AG20443 (cell line): ENCODE measurements around the gene MTTP.

Experiments
- DNase-seq: peaks from one replicate; pipeline ENCODE4 v3.0.0; 2012; ENCODE audit warnings: low spot score, mixed read lengths

Gene MTTP

GRCh38 chr4:99642725-99643489 is 68.3 kb downstream of the MTTP start:
- DNase-seq, result no peak

- DNase-seq, result no peak
Observed at GRCh38 chr4:99644453-99644852, 69.8 kb downstream of the MTTP start.

- no peak for DNase-seq
Observed at GRCh38 chr4:99645036-99645435, 70.4 kb downstream of the MTTP start.

- DNase-seq, result no peak
Observed at GRCh38 chr4:99645638-99646037, 71.0 kb downstream of the MTTP start.

GRCh38 chr4:99647071-99647470 is 72.4 kb downstream of the MTTP start:
- no peak for DNase-seq

GRCh38 chr4:99648321-99648720 is 73.7 kb downstream of the MTTP start:
- DNase-seq, result no peak

GRCh38 chr4:99649208-99649607 is 74.6 kb downstream of the MTTP start:
- no peak for DNase-seq

GRCh38 chr4:99649778-99650177 is 75.2 kb downstream of the MTTP start:
- no peak for DNase-seq

- no peak for DNase-seq
Observed at GRCh38 chr4:99651016-99651769, 76.6 kb downstream of the MTTP start.

GRCh38 chr4:99651811-99652485 is 77.3 kb downstream of the MTTP start:
- no peak for DNase-seq

- DNase-seq, result no peak
Observed at GRCh38 chr4:99652596-99653436, 78.2 kb downstream of the MTTP start.

- DNase-seq, result no peak
Observed at GRCh38 chr4:99653916-99654315, 79.3 kb downstream of the MTTP start.

GRCh38 chr4:99654361-99654761 is 79.7 kb downstream of the MTTP start:
- no peak for DNase-seq

- no peak for DNase-seq
Observed at GRCh38 chr4:99655308-99656081, 80.9 kb downstream of the MTTP start.

- DNase-seq, result no peak
Observed at GRCh38 chr4:99657798-99658197, 83.2 kb downstream of the MTTP start, which contains the start of gene C4orf54. Gene C4orf54, minus strand, starts transcription at chr4:99657828. Its CDS starts 3,180 bp downstream, at chr4:99654648.

GRCh38 chr4:99658666-99659065 is 84.0 kb downstream of the MTTP start:
- DNase-seq, result no peak

- no peak for DNase-seq
Observed at GRCh38 chr4:99661907-99662306, 87.3 kb downstream of the MTTP start.

GRCh38 chr4:99664716-99665115 is 90.1 kb downstream of the MTTP start:
- DNase-seq, result no peak

- no peak for DNase-seq
Observed at GRCh38 chr4:99665983-99666382, 91.4 kb downstream of the MTTP start.

GRCh38 chr4:99668472-99668871 is 93.8 kb downstream of the MTTP start:
- no peak for DNase-seq

- no peak for DNase-seq
Observed at GRCh38 chr4:99669084-99669483, 94.5 kb downstream of the MTTP start.
